HepG2 (cell line): ENCODE data around the gene HDDC2. TPM values are rescaled to one million over a fixed set of nuclear protein-coding genes. Genes with fewer than 3 reads are reported as not detected.

Experiments used
- ATAC-seq: fragments of 200-7000 bp; cut with Tn5 transposase; 3 replicates; pipeline ENCODE4 v1.9.1; 2020; ENCODE audit warnings: mild to moderate bottlenecking, moderate library complexity
- BruUV-seq: library from RNA; stranded (reverse); fragments of 400-500 nt; replicated peaks from 2 replicates; lab custom pipeline; 2021; lab: Mats Ljungman, UMichigan
- CTCF ChIA-PET: fragments of 300-600 bp; formaldehyde crosslinking; extraction: SDS; loops from one replicate; lab custom pipeline; 2021; ENCODE audit warnings: low total read pairs, inconsistent platforms, low intra/inter-chr PET ratio; lab: Yijun Ruan, JAX
- POLR2A ChIA-PET: fragments of 350-600 bp; sonication (Branson Sonifier 250); formaldehyde crosslinking; loops from one replicate; lab custom pipeline; 2020; ENCODE audit warnings: antibody characterized with exemption, inconsistent platforms; lab: Yijun Ruan, JAX
- DNase-seq: peaks from one replicate; pipeline ENCODE4 v3.0.0-alpha.2; 2015; ENCODE audit warnings: low spot score
- FAIRE-seq: peaks from 3 replicates; lab custom pipeline; 2011; peaks lifted over from hg19 to GRCh38; lab: Jason Lieb, UNC
- H2AFZ ChIP-seq: one replicate; pipeline ENCODE4 v1.6.1; 2011; ENCODE audit warnings: low read length, inconsistent platforms
- H3K27ac ChIP-seq: fragments of 300-600 bp; 3 replicates; pipeline ENCODE4 v1.8.0; 2011; ENCODE audit warnings: mixed run types, mild to moderate bottlenecking, mixed read lengths, low read length, inconsistent platforms; ENCODE audit not compliant: insufficient read depth; ENCODE audit errors: extremely low read length
- H3K27me3 ChIP-seq, 2 experiments: fragments of 200-600 bp in 1 of 2; 2 replicates in 1 of 2; 3 replicates in 1 of 2; pipeline versions ENCODE4 v1.6.0 to v1.8.0; 2011; ENCODE audit warnings: low read length in 2 of 2, mild to moderate bottlenecking in 2 of 2, moderate library complexity in 2 of 2, inconsistent platforms in 1 of 2; ENCODE audit not compliant: insufficient read depth in 2 of 2, control insufficient read depth in 1 of 2
- H3K36me3 ChIP-seq, 2 experiments: fragments of 200-600 bp in 1 of 2; replicated peaks in 1 of 2; 2 replicates in 1 of 2; 3 replicates in 1 of 2; pipeline versions ENCODE4 v1.5.1 to v1.8.0; 2011; ENCODE audit warnings: low read length in 2 of 2, inconsistent platforms in 1 of 2; ENCODE audit not compliant: insufficient read depth in 2 of 2, control insufficient read depth in 1 of 2
- H3K4me1 ChIP-seq: 2 replicates; pipeline ENCODE4 v1.5.1; 2012; ENCODE audit warnings: low read length, inconsistent platforms; ENCODE audit not compliant: insufficient read depth
- H3K4me2 ChIP-seq: 2 replicates; pipeline ENCODE4 v1.6.0; 2011; ENCODE audit warnings: low read depth, low read length, inconsistent platforms
- H3K4me3 ChIP-seq, 3 experiments: fragments of 200-600 bp in 1 of 3; sonication (generic), shearing (Covaris generic) in 1 of 3; replicated peaks in 1 of 3; 2 replicates each; pipeline ENCODE4 v1.5.1; 2011 to 2016; ENCODE audit warnings: low read length in 3 of 3, inconsistent platforms in 2 of 3, low read depth in 2 of 3, mild to moderate bottlenecking in 2 of 3, control low read depth in 1 of 3, mixed read lengths in 1 of 3; ENCODE audit not compliant: insufficient read depth in 1 of 3
- H3K79me2 ChIP-seq: one replicate; pipeline ENCODE4 v1.6.1; 2011; ENCODE audit warnings: low read length, inconsistent platforms; ENCODE audit not compliant: insufficient read depth
- H3K9ac ChIP-seq: 2 replicates; pipeline ENCODE4 v1.6.0; 2011; ENCODE audit warnings: mild to moderate bottlenecking, low read depth, low read length, inconsistent platforms; ENCODE audit not compliant: insufficient read depth
- H3K9me3 ChIP-seq: 2 replicates; pipeline ENCODE4 v1.5.1; 2012; ENCODE audit warnings: mild to moderate bottlenecking, low read length
- H4K20me1 ChIP-seq: 2 replicates; pipeline ENCODE4 v1.6.0; 2011; ENCODE audit warnings: inconsistent platforms, mild to moderate bottlenecking, low read length, moderate library complexity; ENCODE audit not compliant: insufficient read depth
- MAF1 ChIP-seq: sonication (generic); formaldehyde crosslinking; IDR thresholded peaks from 2 replicates; pipeline ENCODE4 v1.5.0; 2020; ENCODE audit warnings: missing genetic modification reagents, borderline replicate concordance
- MAFF ChIP-seq: IDR thresholded peaks from 2 replicates; pipeline ENCODE4 v1.6.1; 2011; ENCODE audit warnings: low read depth, low read length, improper control_type of control experiment
- NFYB ChIP-seq: sonication (generic); formaldehyde crosslinking; IDR thresholded peaks from 2 replicates; pipeline ENCODE4 v1.4.0; 2020; ENCODE audit warnings: missing genetic modification reagents
- SIN3A ChIP-seq: IDR thresholded peaks from 2 replicates; pipeline ENCODE4 v1.6.1; 2011; ENCODE audit warnings: low read depth, mild to moderate bottlenecking, control low read depth, low read length, borderline replicate concordance
- SMYD3 ChIP-seq: sonication (generic); formaldehyde crosslinking; IDR thresholded peaks from 2 replicates; pipeline ENCODE4 v1.8.1; 2023; ENCODE audit warnings: mild to moderate bottlenecking, missing genetic modification reagents
- SYNCRIP ChIP-seq: fragments of 200-400 bp; formaldehyde crosslinking; IDR thresholded peaks from 2 replicates; pipeline ENCODE4 v1.6.1; 2018; ENCODE audit warnings: mild to moderate bottlenecking, low read depth, low read length; ENCODE audit not compliant: insufficient read depth
- ZFP62 ChIP-seq: sonication (generic); formaldehyde crosslinking; IDR thresholded peaks from 2 replicates; pipeline ENCODE4 v1.4.0; 2020; ENCODE audit warnings: missing genetic modification reagents
- ZNF124 ChIP-seq: sonication (generic); formaldehyde crosslinking; IDR thresholded peaks from 2 replicates; pipeline ENCODE4 v1.4.0; 2020; ENCODE audit warnings: missing genetic modification reagents
- WGBS: methylation state at CpG from one replicate; pipeline ENCODE4 v1.1.6; 2017; ENCODE audit warnings: low lambda C conversion rate; 5-methylcytosine and 5-hydroxymethylcytosine counted together
- in situ Hi-C: cut with HindIII; loops from 2 replicates; pipeline ENCODE4 v1.10.0; 2017; ENCODE audit warnings: low pct_unique_long_range_greater_than_20kb; ENCODE audit not compliant: extremely low pct_ligation_motif_present
- intact Hi-C: fragments of 100-400 bp; cut with micrococcal nuclease; formaldehyde crosslinking; loops from one replicate; pipeline ENCODE4 v1.10.0; 2022; ENCODE audit not compliant: unreplicated experiment
- polyA plus RNA-seq, 8 experiments: library from polyadenylated mRNA; depleted of rRNA in 3 of 8; stranded (reverse) in 7 of 8; unstranded in 1 of 8; fragments of >200 nt; fragmentation: Illumina TruSeq in 4 of 8; extraction: Trizol in 4 of 8; gene quantifications; 2 replicates each; pipeline versions ENCODE4 v1.2.1 to v1.2.3, GENCODE V29; 2011 to 2016; ENCODE audit warnings: low read depth in 4 of 8, missing spikeins in 1 of 8, mixed read lengths in 1 of 8; ENCODE audit not compliant: insufficient read depth in 1 of 8
- total RNA-seq, 5 experiments: library from RNA; depleted of rRNA; stranded (reverse); fragments of >200 nt; fragmentation: Illumina TruSeq; extraction: Trizol; gene quantifications; 2 replicates each; pipeline ENCODE4 v1.2.3, GENCODE V29; 2016; ENCODE audit warnings: low read depth in 1 of 5
- TF ChIP-seq, protein P1 (sequence below): sonication (generic); formaldehyde crosslinking; IDR thresholded peaks from 2 replicates; pipeline ENCODE4 v1.8.0; 2022; ENCODE audit warnings: low read depth, missing genetic modification reagents
- TF ChIP-seq, protein P2 (sequence below): sonication (generic); formaldehyde crosslinking; IDR thresholded peaks from 2 replicates; pipeline ENCODE4 v1.4.0; 2020; ENCODE audit warnings: mild to moderate bottlenecking, low read depth, missing genetic modification reagents
- TF ChIP-seq, protein P3 (sequence below): IDR thresholded peaks from 2 replicates; pipeline ENCODE4 v1.6.1; 2016
- TF ChIP-seq, protein P4 (sequence below), 2 experiments: sonication (generic) in 1 of 2; formaldehyde crosslinking in 1 of 2; IDR thresholded peaks; 2 replicates each; pipeline versions ENCODE4 v1.6.1 to v1.9.0; 2014 to 2022; ENCODE audit warnings: antibody characterized with exemption in 1 of 2, borderline replicate concordance in 1 of 2, inconsistent platforms in 1 of 2, low read depth in 1 of 2, missing genetic modification reagents in 1 of 2
- TF ChIP-seq, protein P5 (sequence below): sonication (generic); formaldehyde crosslinking; IDR thresholded peaks from 2 replicates; pipeline ENCODE4 v1.4.0; 2020; ENCODE audit warnings: low read depth, mild to moderate bottlenecking, missing genetic modification reagents

HDDC2 gene
- total and polyA plus RNA-seq, 2 of the 13 experiments (the other 11 are each of a cell fraction or from before 2014, with no cell fraction given) = 76.7 to 78.7 TPM

DNA sequence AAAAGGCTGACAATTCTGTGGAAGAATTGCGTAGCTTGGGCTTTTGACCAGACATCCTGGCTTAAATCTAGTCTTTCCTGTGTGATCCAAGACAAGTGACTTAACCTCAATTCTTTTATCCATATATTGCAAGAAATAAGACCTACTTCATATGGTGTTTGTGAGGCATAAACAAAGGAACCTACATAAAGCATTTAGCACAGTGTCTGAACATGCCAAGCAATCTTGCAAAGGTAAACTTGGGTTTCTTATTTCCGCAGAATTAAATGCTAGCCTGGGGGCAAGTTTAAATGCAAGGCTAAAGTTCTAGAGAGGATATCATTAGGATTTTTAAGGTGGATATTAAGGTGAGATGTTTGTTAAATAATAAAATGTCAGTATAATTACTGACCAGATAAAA lies 47.9 kb downstream of the HDDC2 start (continued):
- TF ChIP-seq, protein P1, sequence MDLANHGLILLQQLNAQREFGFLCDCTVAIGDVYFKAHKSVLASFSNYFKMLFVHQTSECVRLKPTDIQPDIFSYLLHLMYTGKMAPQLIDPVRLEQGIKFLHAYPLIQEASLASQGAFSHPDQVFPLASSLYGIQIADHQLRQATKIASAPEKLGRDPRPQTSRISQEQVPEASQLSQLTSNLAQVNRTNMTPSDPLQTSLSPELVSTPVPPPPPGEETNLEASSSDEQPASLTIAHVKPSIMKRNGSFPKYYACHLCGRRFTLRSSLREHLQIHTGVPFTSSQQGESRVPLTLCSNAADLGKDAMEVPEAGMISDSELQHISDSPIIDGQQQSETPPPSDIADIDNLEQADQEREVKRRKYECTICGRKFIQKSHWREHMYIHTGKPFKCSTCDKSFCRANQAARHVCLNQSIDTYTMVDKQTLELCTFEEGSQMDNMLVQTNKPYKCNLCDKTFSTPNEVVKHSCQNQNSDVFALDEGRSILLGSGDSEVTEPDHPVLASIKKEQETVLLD (CRISPR knock-in tag) = no peak
- no peak for TF ChIP-seq SMYD3
- TF ChIP-seq NFYB (CRISPR knock-in tag) = no peak
- no peak for TF ChIP-seq ZNF124 (CRISPR knock-in tag)
- no peak for TF ChIP-seq MAF1
- TF ChIP-seq SYNCRIP = no peak
- TF ChIP-seq SIN3A = no peak

DNA sequence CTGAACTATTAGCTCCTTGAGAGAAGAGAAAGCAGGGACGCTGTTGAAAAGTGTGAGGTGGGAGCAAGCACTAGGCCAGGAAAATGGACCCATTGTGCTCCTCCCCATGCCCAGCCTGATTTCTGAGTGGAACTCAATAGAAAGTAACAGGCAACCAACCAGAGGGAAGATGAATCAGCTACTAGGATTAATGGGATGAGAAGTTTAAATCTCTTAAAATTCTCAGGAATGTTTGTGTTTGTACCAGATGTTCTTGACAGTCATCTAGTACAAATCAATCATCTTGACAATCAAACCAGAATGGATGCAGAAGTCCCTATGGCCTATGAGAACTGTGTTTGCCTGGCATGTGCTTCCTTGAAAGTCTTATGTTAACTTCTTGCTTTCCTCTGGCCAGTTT lies 48.9 kb downstream of the HDDC2 start:
- no peak overlapping the region for H2AFZ ChIP-seq
- no TSS peak for BruUV-seq
- intact Hi-C loops = no loop called here
- no peaks in the 10 kb centered on the region for H3K9me3 ChIP-seq
- no peak for ATAC-seq
- H4K20me1 ChIP-seq = no peaks in the 10 kb centered on the region
- CTCF ChIA-PET = no interaction called here
- no peak overlapping the region for H3K4me3 ChIP-seq
- FAIRE-seq = no peak
- WGBS = 4% methylated on average over 1 of the region's 1 CpG
- peaks cover 0 to 3% of the 10 kb centered on the region in 2 experiments; a peak in 1 of 5 replicates for H3K27me3 ChIP-seq
- in situ Hi-C loops = no loop called here
- no peaks in the 10 kb centered on the region for H3K4me1 ChIP-seq
- H3K27ac ChIP-seq = no peak overlapping the region
- DNase-seq = no peak
- no peak overlapping the region for H3K4me2 ChIP-seq
- no peaks in the 10 kb centered on the region for H3K79me2 ChIP-seq
- POLR2A ChIA-PET = no interaction called here
- no peak overlapping the region for H3K9ac ChIP-seq
- H3K36me3 ChIP-seq = no peaks in the 10 kb centered on the region
- TF ChIP-seq MAFF (no peak), ZFP62 (no peak)
- TF ChIP-seq, protein P2, sequence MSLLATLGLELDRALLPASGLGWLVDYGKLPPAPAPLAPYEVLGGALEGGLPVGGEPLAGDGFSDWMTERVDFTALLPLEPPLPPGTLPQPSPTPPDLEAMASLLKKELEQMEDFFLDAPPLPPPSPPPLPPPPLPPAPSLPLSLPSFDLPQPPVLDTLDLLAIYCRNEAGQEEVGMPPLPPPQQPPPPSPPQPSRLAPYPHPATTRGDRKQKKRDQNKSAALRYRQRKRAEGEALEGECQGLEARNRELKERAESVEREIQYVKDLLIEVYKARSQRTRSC = no peak
- TF ChIP-seq, protein P3, sequence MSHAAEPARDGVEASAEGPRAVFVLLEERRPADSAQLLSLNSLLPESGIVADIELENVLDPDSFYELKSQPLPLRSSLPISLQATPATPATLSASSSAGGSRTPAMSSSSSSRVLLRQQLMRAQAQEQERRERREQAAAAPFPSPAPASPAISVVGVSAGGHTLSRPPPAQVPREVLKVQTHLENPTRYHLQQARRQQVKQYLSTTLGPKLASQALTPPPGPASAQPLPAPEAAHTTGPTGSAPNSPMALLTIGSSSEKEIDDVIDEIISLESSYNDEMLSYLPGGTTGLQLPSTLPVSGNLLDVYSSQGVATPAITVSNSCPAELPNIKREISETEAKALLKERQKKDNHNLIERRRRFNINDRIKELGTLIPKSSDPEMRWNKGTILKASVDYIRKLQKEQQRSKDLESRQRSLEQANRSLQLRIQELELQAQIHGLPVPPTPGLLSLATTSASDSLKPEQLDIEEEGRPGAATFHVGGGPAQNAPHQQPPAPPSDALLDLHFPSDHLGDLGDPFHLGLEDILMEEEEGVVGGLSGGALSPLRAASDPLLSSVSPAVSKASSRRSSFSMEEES = no peak
- TF ChIP-seq, protein P4, sequence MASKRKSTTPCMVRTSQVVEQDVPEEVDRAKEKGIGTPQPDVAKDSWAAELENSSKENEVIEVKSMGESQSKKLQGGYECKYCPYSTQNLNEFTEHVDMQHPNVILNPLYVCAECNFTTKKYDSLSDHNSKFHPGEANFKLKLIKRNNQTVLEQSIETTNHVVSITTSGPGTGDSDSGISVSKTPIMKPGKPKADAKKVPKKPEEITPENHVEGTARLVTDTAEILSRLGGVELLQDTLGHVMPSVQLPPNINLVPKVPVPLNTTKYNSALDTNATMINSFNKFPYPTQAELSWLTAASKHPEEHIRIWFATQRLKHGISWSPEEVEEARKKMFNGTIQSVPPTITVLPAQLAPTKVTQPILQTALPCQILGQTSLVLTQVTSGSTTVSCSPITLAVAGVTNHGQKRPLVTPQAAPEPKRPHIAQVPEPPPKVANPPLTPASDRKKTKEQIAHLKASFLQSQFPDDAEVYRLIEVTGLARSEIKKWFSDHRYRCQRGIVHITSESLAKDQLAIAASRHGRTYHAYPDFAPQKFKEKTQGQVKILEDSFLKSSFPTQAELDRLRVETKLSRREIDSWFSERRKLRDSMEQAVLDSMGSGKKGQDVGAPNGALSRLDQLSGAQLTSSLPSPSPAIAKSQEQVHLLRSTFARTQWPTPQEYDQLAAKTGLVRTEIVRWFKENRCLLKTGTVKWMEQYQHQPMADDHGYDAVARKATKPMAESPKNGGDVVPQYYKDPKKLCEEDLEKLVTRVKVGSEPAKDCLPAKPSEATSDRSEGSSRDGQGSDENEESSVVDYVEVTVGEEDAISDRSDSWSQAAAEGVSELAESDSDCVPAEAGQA (IDR thresholded peaks at IDR 0.05; ENCODE audit: low read depth) = no peak
- TF ChIP-seq, protein P4 (CRISPR knock-in tag; IDR thresholded peaks at IDR 0.05; ENCODE audit: borderline replicate concordance) = no peak
- TF ChIP-seq, protein P5, sequence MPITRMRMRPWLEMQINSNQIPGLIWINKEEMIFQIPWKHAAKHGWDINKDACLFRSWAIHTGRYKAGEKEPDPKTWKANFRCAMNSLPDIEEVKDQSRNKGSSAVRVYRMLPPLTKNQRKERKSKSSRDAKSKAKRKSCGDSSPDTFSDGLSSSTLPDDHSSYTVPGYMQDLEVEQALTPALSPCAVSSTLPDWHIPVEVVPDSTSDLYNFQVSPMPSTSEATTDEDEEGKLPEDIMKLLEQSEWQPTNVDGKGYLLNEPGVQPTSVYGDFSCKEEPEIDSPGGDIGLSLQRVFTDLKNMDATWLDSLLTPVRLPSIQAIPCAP (CRISPR knock-in tag) = no peak
